ENCODE results near the gene SATB1.

DNA sequence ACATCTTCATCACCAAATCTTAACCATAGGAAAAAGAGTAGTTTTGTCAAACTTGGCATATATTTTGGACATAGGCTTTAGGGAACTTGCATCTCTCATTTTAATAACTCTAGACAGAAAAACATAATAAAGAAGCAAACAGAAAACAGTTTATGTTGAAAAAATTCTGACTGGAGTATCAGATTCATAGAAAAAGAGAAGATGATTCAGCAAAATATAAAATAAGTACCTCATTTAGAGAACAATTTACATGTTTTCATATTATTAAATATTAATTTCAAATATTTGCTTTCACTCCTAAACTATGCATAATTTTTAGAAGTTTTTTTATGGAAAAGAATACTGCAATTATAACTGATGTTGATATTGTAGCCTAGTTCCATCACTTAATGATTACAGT lies 12.5 kb downstream of the SATB1 start:
- TF ChIP-seq, protein P1, sequence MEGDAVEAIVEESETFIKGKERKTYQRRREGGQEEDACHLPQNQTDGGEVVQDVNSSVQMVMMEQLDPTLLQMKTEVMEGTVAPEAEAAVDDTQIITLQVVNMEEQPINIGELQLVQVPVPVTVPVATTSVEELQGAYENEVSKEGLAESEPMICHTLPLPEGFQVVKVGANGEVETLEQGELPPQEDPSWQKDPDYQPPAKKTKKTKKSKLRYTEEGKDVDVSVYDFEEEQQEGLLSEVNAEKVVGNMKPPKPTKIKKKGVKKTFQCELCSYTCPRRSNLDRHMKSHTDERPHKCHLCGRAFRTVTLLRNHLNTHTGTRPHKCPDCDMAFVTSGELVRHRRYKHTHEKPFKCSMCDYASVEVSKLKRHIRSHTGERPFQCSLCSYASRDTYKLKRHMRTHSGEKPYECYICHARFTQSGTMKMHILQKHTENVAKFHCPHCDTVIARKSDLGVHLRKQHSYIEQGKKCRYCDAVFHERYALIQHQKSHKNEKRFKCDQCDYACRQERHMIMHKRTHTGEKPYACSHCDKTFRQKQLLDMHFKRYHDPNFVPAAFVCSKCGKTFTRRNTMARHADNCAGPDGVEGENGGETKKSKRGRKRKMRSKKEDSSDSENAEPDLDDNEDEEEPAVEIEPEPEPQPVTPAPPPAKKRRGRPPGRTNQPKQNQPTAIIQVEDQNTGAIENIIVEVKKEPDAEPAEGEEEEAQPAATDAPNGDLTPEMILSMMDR (conservative IDR thresholded peaks at IDR 0.05 in 1 of 2, IDR thresholded peaks at IDR 0.05 in 1 of 2; ENCODE audit: low read depth in 1 of 2, low read length in 2 of 2): no peak
- TF ChIP-seq EZH2 (IDR thresholded peaks at IDR 0.05; ENCODE audit: low read length, missing control alignments): no peak
